Measurements from ENCODE around the gene DYRK3. TPM values are rescaled to one million over a fixed set of nuclear protein-coding genes. Genes with fewer than 3 reads are reported as not detected.

DYRK3 gene
- total and polyA plus RNA-seq, 9 of the 15 experiments (the other 6 are each of a cell fraction or from before 2014, with no cell fraction given) = 4.5 to 33.7 (median 25.7) TPM

DNA sequence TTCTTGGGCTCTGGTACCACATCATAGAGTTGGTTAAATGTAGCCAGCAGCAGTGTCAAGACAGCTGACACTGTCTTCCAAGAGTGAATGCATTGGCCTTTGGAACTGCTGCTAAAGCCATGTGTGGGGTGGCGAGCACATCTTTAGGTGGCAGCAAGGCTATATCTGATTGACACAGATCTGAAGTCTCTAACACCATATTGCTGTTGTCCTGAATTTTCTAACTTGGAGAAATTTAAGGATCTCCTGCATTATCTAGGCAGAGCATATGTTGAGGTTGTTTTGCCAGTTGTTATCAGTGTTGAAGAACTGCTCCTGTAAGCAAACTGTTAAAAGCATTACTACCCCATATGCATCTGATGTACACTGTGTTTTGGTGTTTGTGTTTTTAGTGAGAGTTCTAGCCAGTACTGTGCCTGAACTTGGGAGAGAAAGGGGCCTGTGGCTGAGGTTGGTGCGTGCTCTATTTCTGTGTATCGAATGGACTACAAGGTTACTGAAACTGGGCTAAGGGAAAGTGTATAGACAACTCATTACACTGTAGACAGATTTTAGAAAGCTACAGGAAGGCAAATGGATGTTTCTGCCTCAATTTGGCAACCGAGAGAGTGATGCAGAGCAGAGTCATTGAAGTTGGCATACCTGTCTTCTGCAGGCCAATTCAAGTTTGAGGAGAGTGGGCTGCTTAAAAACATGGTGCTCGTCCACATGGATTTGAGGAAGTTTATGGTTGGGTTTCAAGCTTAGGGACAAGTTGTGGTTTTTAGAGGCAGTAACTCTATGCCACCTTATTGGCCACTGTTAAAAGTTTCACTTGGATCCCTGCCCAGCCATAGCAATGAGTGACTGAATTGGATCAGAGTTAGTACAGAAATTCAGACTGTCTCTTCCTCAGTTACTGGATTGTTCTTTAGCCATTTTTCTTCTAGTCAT is 16.9 kb downstream of the DYRK3 start (continued):
- no peak for TF ChIP-seq PHF8 (IDR thresholded peaks at IDR 0.05; ENCODE audit: borderline replicate concordance, low read length)
- no peak for TF ChIP-seq ZNF778 (CRISPR knock-in tag; IDR thresholded peaks at IDR 0.05)
- TF ChIP-seq, protein P1, sequence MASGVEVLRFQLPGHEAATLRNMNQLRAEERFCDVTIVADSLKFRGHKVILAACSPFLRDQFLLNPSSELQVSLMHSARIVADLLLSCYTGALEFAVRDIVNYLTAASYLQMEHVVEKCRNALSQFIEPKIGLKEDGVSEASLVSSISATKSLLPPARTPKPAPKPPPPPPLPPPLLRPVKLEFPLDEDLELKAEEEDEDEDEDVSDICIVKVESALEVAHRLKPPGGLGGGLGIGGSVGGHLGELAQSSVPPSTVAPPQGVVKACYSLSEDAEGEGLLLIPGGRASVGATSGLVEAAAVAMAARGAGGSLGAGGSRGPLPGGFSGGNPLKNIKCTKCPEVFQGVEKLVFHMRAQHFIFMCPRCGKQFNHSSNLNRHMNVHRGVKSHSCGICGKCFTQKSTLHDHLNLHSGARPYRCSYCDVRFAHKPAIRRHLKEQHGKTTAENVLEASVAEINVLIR (CRISPR knock-in tag; IDR thresholded peaks at IDR 0.05) = no peak
- TF ChIP-seq, protein P2, sequence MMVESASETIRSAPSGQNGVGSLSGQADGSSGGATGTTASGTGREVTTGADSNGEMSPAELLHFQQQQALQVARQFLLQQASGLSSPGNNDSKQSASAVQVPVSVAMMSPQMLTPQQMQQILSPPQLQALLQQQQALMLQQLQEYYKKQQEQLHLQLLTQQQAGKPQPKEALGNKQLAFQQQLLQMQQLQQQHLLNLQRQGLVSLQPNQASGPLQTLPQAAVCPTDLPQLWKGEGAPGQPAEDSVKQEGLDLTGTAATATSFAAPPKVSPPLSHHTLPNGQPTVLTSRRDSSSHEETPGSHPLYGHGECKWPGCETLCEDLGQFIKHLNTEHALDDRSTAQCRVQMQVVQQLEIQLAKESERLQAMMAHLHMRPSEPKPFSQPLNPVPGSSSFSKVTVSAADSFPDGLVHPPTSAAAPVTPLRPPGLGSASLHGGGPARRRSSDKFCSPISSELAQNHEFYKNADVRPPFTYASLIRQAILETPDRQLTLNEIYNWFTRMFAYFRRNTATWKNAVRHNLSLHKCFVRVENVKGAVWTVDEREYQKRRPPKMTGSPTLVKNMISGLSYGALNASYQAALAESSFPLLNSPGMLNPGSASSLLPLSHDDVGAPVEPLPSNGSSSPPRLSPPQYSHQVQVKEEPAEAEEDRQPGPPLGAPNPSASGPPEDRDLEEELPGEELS (CRISPR knock-in tag; IDR thresholded peaks at IDR 0.05; ENCODE audit: borderline replicate concordance) = no peak; the same call in 1 of the 2 replicates
- no peak for TF ChIP-seq TAF7 (tag; IDR thresholded peaks at IDR 0.05)
- peak; percentile 27; the same call in 1 of the 2 replicates for TF ChIP-seq ZNF316 (IDR thresholded peaks at IDR 0.05)
- TF ChIP-seq ZFX (CRISPR knock-in tag; IDR thresholded peaks at IDR 0.05) = peak; percentile 44; the same call in 1 of the 2 replicates
- TF ChIP-seq ZNF444 (CRISPR knock-in tag; IDR thresholded peaks at IDR 0.05) = no peak
- no peak for TF ChIP-seq FIP1L1 (IDR thresholded peaks at IDR 0.05; ENCODE audit: low read depth, low read length, poor library complexity, severe bottlenecking)
- peak; percentile 60 for TF ChIP-seq MXI1 (IDR thresholded peaks at IDR 0.05; ENCODE audit: low read depth, low read length)
- TF ChIP-seq, protein P3, sequence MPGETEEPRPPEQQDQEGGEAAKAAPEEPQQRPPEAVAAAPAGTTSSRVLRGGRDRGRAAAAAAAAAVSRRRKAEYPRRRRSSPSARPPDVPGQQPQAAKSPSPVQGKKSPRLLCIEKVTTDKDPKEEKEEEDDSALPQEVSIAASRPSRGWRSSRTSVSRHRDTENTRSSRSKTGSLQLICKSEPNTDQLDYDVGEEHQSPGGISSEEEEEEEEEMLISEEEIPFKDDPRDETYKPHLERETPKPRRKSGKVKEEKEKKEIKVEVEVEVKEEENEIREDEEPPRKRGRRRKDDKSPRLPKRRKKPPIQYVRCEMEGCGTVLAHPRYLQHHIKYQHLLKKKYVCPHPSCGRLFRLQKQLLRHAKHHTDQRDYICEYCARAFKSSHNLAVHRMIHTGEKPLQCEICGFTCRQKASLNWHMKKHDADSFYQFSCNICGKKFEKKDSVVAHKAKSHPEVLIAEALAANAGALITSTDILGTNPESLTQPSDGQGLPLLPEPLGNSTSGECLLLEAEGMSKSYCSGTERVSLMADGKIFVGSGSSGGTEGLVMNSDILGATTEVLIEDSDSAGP (CRISPR knock-in tag; IDR thresholded peaks at IDR 0.05) = no peak
- TF ChIP-seq, protein P4, sequence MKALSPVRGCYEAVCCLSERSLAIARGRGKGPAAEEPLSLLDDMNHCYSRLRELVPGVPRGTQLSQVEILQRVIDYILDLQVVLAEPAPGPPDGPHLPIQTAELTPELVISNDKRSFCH (CRISPR knock-in tag; IDR thresholded peaks at IDR 0.05) = no peak
- TF ChIP-seq, protein P4 (tag; IDR thresholded peaks at IDR 0.05) = no peak; the same call in none of the 2 replicates
- no peak for TF ChIP-seq SAFB2 (IDR thresholded peaks at IDR 0.05; ENCODE audit: borderline replicate concordance, low read depth, low read length, severe bottlenecking)
- no peak for TF ChIP-seq ZNF79 (CRISPR knock-in tag; IDR thresholded peaks at IDR 0.05; ENCODE audit: low read depth)
- TF ChIP-seq RUNX1 (IDR thresholded peaks at IDR 0.05; ENCODE audit: low read depth) = peak; percentile 69; the same call in 1 of the 2 replicates
- TF ChIP-seq, protein P5, sequence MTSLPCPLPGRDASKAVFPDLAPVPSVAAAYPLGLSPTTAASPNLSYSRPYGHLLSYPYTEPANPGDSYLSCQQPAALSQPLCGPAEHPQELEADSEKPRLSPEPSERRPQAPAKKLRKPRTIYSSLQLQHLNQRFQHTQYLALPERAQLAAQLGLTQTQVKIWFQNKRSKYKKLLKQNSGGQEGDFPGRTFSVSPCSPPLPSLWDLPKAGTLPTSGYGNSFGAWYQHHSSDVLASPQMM (CRISPR knock-in tag; IDR thresholded peaks at IDR 0.05) = no peak
